ENCODE data around the gene HIGD2A. TPM values are rescaled to one million over a fixed set of nuclear protein-coding genes. Genes with fewer than 3 reads are reported as not detected.

Gene HIGD2A
- total and polyA plus RNA-seq, 2 experiments from 2014 or later = 67.7 to 194 TPM

- TF ChIP-seq ZNF462 (CRISPR knock-in tag; IDR thresholded peaks at IDR 0.05) = no peak
Observed at GRCh38 chr5:176409765-176410164, 21.2 kb downstream of the HIGD2A start (continued).

GRCh38 chr5:176410486-176411180 is 22.1 kb downstream of the HIGD2A start:
- TF ChIP-seq, protein P1, sequence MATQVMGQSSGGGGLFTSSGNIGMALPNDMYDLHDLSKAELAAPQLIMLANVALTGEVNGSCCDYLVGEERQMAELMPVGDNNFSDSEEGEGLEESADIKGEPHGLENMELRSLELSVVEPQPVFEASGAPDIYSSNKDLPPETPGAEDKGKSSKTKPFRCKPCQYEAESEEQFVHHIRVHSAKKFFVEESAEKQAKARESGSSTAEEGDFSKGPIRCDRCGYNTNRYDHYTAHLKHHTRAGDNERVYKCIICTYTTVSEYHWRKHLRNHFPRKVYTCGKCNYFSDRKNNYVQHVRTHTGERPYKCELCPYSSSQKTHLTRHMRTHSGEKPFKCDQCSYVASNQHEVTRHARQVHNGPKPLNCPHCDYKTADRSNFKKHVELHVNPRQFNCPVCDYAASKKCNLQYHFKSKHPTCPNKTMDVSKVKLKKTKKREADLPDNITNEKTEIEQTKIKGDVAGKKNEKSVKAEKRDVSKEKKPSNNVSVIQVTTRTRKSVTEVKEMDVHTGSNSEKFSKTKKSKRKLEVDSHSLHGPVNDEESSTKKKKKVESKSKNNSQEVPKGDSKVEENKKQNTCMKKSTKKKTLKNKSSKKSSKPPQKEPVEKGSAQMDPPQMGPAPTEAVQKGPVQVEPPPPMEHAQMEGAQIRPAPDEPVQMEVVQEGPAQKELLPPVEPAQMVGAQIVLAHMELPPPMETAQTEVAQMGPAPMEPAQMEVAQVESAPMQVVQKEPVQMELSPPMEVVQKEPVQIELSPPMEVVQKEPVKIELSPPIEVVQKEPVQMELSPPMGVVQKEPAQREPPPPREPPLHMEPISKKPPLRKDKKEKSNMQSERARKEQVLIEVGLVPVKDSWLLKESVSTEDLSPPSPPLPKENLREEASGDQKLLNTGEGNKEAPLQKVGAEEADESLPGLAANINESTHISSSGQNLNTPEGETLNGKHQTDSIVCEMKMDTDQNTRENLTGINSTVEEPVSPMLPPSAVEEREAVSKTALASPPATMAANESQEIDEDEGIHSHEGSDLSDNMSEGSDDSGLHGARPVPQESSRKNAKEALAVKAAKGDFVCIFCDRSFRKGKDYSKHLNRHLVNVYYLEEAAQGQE (IDR thresholded peaks at IDR 0.05; ENCODE audit: unreplicated experiment) = no peak
- TF ChIP-seq, protein P2, sequence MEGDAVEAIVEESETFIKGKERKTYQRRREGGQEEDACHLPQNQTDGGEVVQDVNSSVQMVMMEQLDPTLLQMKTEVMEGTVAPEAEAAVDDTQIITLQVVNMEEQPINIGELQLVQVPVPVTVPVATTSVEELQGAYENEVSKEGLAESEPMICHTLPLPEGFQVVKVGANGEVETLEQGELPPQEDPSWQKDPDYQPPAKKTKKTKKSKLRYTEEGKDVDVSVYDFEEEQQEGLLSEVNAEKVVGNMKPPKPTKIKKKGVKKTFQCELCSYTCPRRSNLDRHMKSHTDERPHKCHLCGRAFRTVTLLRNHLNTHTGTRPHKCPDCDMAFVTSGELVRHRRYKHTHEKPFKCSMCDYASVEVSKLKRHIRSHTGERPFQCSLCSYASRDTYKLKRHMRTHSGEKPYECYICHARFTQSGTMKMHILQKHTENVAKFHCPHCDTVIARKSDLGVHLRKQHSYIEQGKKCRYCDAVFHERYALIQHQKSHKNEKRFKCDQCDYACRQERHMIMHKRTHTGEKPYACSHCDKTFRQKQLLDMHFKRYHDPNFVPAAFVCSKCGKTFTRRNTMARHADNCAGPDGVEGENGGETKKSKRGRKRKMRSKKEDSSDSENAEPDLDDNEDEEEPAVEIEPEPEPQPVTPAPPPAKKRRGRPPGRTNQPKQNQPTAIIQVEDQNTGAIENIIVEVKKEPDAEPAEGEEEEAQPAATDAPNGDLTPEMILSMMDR (conservative IDR thresholded peaks at IDR 0.05; ENCODE audit: low read depth in 2 of 2) = 0 out of 4 replicates have a peak, but pooled peaks have one; percentile 9 to 15
- H4K20me1 ChIP-seq (replicated peaks; ENCODE audit: insufficient read depth) = peaks cover 10% of the 10 kb centered on the region
- ATAC-seq = peak; percentile 21; the same call in 2 of the 3 replicates

More at GRCh38 chr5:176410486-176411180, 22.1 kb downstream of the HIGD2A start:
- H3K4me1 Mint-ChIP-seq = peaks cover 8% of the 10 kb centered on the region; the same call in 2 of the 3 replicates
- no peaks in the 10 kb centered on the region for H3K9me3 Mint-ChIP-seq
- Histone ChIP-seq H2AFZ (no peak overlapping the region), H3K27ac (ENCODE audit: low read depth) (no peak overlapping the region), H3K36me3 (ENCODE audit: insufficient read depth) (no peaks in the 10 kb centered on the region), H3K9me2 (ENCODE audit: insufficient read depth) (no peaks in the 10 kb centered on the region), H3K4me1 (ENCODE audit: insufficient read depth) (0 out of 2 replicates have a peak, but pooled peaks cover 3% of the 10 kb centered on the region), H3F3A (replicated peaks; ENCODE audit: low read depth) (no peaks in the 10 kb centered on the region), H3K4me2 (no peak overlapping the region), H3K79me2 (replicated peaks; ENCODE audit: insufficient read depth) (no peaks in the 10 kb centered on the region), H3K4me3 (no peak overlapping the region), H3K27me3 (ENCODE audit: insufficient read depth) (peaks cover 8% of the 10 kb centered on the region; the same call in 1 of the 2 replicates)
- no peaks in the 10 kb centered on the region for H3K36me3 Mint-ChIP-seq (ENCODE audit: low read depth)
- no peak overlapping the region; the same call in 1 of the 2 replicates for H3K27ac Mint-ChIP-seq
- DNase-seq (ENCODE audit: low spot score) = no peak
- H3K4me3 Mint-ChIP-seq = no peak overlapping the region
- peaks cover 3% of the 10 kb centered on the region for H3K27me3 Mint-ChIP-seq (ENCODE audit: insufficient read depth, low read depth, poor library complexity)

Data from GM23338 (cell line).